Right lobe of liver (tissue), 4 donors: Measurements from ENCODE around the gene UGT1A10.

Experiments
- CTCF ChIP-seq, 4 donors: fragments of 200-600 bp in 3 of 4; fragments of 450-650 bp in 1 of 4; IDR thresholded peaks; one replicate each; pipeline versions ENCODE4 v1.5.1 to v1.8.0; 2016 to 2022; ENCODE audit warnings: antibody characterized with exemption in 4 of 4, mild to moderate bottlenecking in 2 of 4
- POLR2A ChIP-seq: fragments of 450-650 bp; IDR thresholded peaks from one replicate; pipeline ENCODE4 v1.6.1; 2017; ENCODE audit warnings: antibody characterized with exemption, mild to moderate bottlenecking
- donor health status: DM: no; HTN: no; CAD: no.
- donor health status: DM: no; HTN: no; CAD: no.
- donor health status: DM: no; HTN: yes; CAD: no.

DNA sequence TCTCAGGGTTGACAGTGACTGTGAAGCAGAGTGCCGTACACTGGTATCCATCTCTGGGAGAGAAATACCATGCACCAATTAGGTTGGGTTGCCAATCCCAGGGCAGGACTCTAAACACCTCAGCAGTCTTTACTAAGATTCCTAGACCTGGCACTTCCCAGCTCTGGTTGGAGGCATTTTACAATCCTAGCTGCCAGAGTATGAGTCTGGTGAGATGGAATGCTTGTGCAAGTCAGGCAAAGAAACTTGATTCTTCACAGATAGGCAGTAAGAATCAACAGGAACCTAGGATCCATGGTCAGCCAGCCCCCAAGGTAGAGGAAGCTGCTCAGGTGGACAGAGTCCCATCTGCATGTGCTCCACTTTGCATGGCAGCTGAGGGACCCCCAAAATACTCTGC, 70.5 kb downstream of the UGT1A10 start:
- TF ChIP-seq CTCF (IDR thresholded peaks at IDR 0.05) (no peak), POLR2A (no peak)
